Placental pericyte (primary cell): ENCODE results near the gene FAM162A. TPM values are rescaled to one million over a fixed set of nuclear protein-coding genes. Genes with fewer than 3 reads are reported as not detected.

Experiments used
- small RNA-seq: library from RNA; depleted of rRNA; stranded (forward); fragments of <200 nt; gene quantifications from one replicate; pipeline ENCODE3, GENCODE V24; 2012; ENCODE audit warnings: low replicate concordance
- total RNA-seq: library from RNA; depleted of rRNA; stranded (reverse); fragments of >200 nt; gene quantifications from 2 replicates; pipeline ENCODE4 v1.2.3, GENCODE V29; 2012

FAM162A gene
- total RNA-seq: 4.3 and 5.5 TPM in 2 replicates

GRCh38 chr3:122383771-122384697 lies at the start of gene FAM162A:
Gene FAM162A, plus strand, starts transcription at chr3:122384182. Its CDS starts 84 bp downstream, at chr3:122384266.

GRCh38 chr3:122382888-122383666 lies 905 bp upstream of the FAM162A start, which contains the start of gene MIX23:
Gene MIX23, minus strand, starts transcription at chr3:122383231. Its CDS starts 7 bp downstream, at chr3:122383224.

GRCh38 chr3:122415762-122416654 lies 32.0 kb downstream of the FAM162A start, which contains the start of gene WDR5B:
Gene WDR5B, minus strand, starts transcription at chr3:122416062. Its CDS starts 534 bp downstream, at chr3:122415528.

Small RNAs within 50 kb of the gene (small RNA-seq; reads per million reads assigned to genes)
- gene AC083798.1: not detected

Other genes with a start within 250 kb of the FAM162A start
- gene CASR, start 200.5 kb upstream of the FAM162A start, total RNA-seq: not detected in 2 replicates
- 0.44 TPM in 1 of 2 replicates, not detected in the other for gene CSTA, start 58.9 kb upstream of the FAM162A start, total RNA-seq
- gene MIX23, start 951 bp upstream of the FAM162A start, total RNA-seq: 17.3 and 27.3 TPM in 2 replicates
- 4.6 and 6.6 TPM in 2 replicates for gene WDR5B, start 31.9 kb downstream of the FAM162A start, total RNA-seq
- gene KPNA1, start 130.8 kb downstream of the FAM162A start, total RNA-seq: 36.1 and 44.2 TPM in 2 replicates
- gene PARP9, start 180.1 kb downstream of the FAM162A start, total RNA-seq: 12.5 and 20.5 TPM in 2 replicates
- 21.7 and 29.2 TPM in 2 replicates for gene DTX3L, start 180.2 kb downstream of the FAM162A start, total RNA-seq
- 0.14 and 0.22 TPM in 2 replicates for gene PARP15, start 193.5 kb downstream of the FAM162A start, total RNA-seq